ENCODE results near the gene MFN1. TPM values are rescaled to one million over a fixed set of nuclear protein-coding genes. Genes with fewer than 3 reads are reported as not detected.

Gene MFN1
- total RNA-seq, 1 donor from 2014 or later, result 53.6 TPM

GRCh38 chr3:179348325-179349013 is 960 bp downstream of the MFN1 start:
- DNase-seq, result peak; percentile 15

GRCh38 chr3:179355996-179356395 is 8.5 kb downstream of the MFN1 start:
- DNase-seq, result no peak

DNA sequence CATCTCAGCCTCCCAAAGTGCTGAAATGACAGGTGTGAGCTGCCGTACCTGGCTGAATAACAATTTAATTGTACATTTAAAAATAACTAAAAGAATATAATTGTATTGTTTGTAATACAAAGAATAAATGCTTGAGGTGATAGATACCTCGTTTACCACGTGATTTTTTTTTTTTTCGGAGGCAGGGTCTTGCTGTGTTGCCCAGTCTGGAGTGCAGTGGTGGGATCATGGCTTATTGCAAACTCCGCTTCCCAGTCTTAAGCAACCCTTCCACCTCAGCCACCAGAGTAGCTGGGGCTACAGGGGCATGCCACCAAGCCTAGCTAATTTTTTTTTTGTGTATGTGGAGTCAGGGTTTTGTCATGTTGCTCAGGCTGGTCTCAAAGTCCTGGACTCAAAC is 15.8 kb downstream of the MFN1 start:
- DNase-seq, result no peak

DNA sequence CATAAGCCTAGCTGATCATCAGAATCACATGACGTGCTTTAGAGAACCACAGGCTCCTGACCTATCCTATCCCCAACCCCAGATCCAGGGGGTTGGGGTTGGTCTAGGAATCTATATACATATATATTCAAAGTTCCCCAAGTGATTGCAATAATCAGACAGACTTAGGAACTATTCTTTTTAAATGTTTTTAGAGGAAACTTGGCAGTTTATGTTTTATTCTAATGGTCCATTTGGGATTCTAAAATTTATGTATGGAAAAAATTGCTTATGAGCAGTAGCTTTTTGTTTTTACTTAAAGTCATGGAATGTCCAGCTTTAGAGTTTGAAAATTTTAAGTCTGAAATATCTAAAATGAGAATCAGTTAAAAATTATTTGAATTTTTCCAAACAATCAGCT is 22.1 kb downstream of the MFN1 start:
- DNase-seq, result no peak

- DNase-seq, result no peak
Observed at GRCh38 chr3:179373938-179374337, 26.4 kb downstream of the MFN1 start.

DNA sequence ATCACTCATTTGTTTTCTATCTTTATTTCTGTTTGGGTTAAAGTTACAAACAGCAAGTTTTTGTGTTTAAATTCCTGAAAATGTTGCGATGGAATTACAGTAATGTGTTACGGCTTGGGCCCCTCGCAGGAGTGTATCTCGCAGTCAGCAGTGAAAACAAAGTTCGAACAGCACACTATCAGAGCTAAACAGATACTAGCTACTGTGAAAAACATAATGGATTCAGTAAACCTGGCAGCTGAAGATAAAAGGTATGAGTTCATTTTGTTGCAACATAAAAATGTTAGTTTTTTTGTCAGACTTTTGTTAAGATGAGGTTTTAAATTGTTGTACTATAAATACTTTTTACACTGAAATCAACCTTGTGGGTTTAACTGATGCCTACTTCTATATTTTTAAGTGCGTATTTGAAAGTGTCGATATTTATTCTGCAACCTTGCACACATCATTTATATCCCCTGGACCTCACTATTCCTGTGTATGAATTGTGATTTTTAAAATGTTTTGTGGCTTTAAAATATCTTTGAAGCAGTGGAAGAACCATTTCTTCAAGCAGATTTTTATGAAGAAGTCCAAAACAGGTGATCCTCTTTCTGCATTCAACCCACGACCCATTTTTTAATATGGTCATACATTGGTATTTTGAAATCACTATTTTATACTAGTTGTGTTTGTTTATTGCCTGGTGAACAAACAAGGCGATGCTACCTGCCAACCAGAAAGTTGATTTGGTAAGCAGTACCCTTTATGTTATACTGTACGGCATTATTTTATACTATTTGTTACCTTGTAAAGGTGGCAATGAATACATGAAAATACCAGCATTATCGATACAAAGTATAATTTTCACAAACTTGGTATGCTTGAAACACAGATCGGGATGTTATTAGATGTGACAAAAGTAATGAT is 27.8 kb downstream of the MFN1 start:
- DNase-seq, result no peak

- no peak for DNase-seq
Observed at GRCh38 chr3:179376474-179376873, 29.0 kb downstream of the MFN1 start.

DNA sequence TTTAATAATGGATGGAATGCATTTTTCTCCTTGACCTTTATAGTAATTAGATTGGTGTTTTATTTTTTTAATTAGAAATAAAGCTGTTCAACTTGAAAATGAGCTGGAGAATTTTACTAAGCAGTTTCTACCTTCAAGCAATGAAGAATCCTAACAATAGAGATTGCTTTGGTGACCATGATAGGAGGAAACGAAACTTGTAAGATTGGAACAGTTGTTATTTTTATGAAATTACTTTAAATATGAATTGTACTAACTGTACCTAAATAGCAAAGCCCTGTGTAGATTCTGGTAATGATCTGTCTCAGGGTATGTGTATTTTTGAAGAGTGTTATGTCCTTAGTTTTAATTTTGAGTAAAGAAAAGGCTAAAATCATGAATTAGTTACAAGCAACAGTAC is 44.4 kb downstream of the MFN1 start:
- no peak for DNase-seq

GRCh38 chr3:179398574-179399231 is 51.2 kb downstream of the MFN1 start:
- no peak for DNase-seq

DNA sequence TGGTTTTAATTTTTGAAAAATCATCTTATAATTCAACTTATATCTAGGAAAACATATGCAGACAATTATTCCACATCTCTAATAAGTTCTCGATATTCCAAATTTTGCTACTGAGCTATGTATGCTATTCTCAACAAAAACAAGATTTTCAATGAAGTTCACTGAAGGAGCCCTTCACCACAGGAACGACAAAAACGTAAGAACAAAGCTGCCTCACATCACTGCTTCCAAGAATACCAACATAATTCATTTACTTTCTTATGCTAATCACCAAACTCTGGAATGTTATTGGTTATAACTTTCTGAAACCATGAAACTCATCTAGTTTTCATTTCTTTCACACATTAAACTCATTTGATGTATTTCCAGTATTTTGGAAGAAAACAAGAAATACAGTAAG is 54.1 kb downstream of the MFN1 start:
- DNase-seq, result no peak

- no peak for DNase-seq
Observed at GRCh38 chr3:179402963-179403362, 55.5 kb downstream of the MFN1 start.

DNA sequence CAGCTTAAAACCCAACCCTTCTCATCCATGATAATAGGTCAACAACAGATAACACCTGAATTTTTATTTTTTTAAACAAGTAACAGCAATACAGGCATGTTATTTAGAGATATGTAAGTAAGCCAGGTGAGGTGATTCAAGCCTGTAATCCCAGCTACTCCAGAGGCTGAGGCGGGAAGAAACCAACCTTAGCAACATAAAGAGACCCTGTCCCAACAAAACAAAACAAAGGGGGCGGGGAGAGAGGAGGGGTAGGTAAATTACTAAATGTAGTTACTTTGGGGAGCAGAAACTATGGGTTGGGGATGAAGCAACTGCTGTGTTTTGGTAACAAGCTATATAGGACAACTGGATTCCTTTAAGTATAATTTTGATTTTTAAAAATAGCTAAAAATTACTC is 56.8 kb downstream of the MFN1 start:
- DNase-seq, result no peak

DNA sequence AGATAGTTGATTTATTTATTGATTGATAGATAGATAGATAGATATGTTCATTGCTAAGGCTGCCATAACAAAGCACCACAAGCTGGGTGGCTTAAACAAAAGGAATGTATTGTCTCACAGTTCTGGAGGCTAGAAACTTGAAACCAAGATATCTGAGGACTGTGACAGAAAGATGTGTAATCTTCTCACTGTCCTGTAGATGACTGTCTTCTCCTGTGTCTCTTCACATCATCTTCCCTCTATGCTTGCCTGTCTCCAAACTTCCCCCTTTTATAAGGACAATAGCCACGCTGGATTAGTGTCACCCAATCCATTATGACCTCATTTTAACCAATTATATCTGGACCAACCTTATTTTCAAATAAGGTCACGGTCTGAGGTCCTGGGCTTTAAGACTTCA is 62.8 kb downstream of the MFN1 start:
- no peak for DNase-seq

DNA sequence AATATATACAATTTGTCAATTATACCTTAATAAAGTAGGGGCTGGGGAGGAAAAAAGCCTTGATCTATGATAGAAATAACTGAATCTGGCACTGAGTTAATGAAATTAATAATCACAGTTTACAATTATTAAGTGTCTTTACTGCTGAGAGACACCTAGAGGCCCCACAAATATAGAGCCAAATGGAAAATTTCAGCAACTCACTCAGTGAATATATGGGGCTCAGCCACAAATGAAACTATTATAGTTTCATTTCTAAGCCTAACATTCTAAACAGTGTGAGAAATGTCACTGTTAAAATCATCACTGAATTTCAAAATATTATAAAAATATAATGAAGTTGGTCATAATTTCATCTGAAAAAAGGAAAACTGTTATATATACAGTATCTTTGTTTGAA is 63.5 kb downstream of the MFN1 start:
- no peak for DNase-seq

GRCh38 chr3:179414804-179415203 is 67.3 kb downstream of the MFN1 start:
- no peak for DNase-seq

- DNase-seq, result no peak
Observed at GRCh38 chr3:179415377-179415776, 67.9 kb downstream of the MFN1 start.

- no peak for DNase-seq
Observed at GRCh38 chr3:179416681-179417080, 69.2 kb downstream of the MFN1 start.

DNA sequence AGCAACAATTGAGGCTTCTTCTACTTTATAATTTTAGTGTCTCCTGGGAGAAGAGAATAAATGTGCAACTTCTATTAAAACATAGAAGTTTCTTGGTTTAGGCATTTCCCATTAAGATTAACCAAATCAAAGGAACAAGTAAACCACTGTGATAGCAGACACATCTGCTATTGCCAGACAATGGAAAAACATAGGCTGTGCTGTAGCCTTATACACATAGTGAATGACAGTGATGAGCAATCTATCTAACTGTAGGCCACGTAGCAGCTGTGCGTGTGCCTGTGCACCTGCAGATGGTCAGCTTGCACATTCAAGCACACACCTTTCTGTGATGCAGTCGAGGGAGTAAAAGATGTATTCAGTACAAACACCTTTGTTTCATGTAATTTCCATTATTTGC is 71.1 kb downstream of the MFN1 start:
- DNase-seq, result no peak

DNA sequence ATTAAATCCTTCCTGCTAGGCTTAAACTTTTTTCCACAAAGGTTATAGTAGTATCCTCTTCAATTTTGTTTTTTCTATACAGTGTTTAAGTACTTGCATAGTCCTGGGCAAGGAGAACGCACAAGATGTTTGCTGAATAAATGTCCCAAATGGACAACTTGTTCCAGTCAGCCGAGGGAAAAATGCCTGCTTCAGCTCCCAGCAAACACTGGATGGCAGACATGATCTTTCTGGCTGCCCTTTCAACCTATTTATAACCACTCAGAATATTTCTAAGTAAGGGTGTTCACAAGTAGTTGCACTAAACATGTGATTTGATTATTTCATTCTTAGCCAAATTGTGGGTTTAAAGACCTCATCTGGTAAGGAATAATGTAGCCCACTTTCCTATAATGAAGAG is 74.0 kb downstream of the MFN1 start:
- DNase-seq, result peak; percentile 62

- DNase-seq, result no peak
Observed at GRCh38 chr3:179425075-179425474, 77.6 kb downstream of the MFN1 start.

DNA sequence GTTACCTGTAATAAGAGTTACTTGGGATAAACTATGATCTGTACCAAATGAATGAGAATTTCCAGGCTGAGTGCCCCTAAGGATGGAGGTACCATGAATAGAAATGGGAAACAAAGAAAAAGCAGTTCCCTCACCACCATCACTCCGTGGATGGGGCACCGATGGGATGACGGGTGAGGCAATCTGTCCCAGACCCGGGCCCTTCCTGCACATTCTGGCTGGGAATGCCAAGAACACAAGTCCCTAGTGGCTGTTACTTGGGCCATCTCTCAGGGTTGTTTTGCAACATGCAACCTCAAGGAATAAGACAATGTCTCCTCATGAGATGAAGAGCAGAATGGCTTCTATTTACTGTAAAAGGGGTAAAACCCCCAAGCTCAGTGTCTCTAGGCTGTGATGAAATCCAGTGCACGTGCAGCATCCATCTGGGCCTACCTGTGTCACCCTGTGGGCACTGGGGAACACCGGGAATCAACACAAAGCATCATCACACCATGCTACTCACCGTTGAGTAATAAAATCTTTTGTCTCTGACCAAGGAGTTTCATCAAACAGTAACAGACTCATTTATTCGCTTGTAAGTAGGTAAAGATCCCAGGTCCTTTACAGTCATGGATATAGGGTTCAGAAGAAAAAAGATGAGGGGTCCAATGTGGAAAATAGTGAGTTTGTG is 81.5 kb downstream of the MFN1 start:
- DNase-seq, result no peak

GRCh38 chr3:179430277-179430870 is 82.9 kb downstream of the MFN1 start:
- peak; percentile 21 for DNase-seq

GRCh38 chr3:179432021-179432420 is 84.5 kb downstream of the MFN1 start:
- DNase-seq, result no peak
